Stimulated activated CD8-positive, alpha-beta memory T cell treated with anti-CD3 and anti-CD28 coated beads, Interleukin-4, amount 100 ng/mL, for 1 hour (primary cell): ENCODE measurements around the gene CMYA5.
"Not testable (repeated sequence)": the region's sequence is repeated elsewhere in the genome, so short reads cannot be mapped to it uniquely, and the experiment has no call there.

Source experiments
- DNase-seq, 2 donors: peaks; one replicate each; pipeline ENCODE4 v3.0.0-alpha.2; 2020; ENCODE audit warnings: low read depth in 2 of 2, low spot score in 1 of 2

Gene CMYA5

GRCh38 chr5:79702606-79703380 is 13.2 kb downstream of the CMYA5 start:
- peak in 1 of 2 donors; percentile 3 for DNase-seq

- no peak for DNase-seq
These were observed 13.7 kb downstream of the CMYA5 start for GRCh38 chr5:79703381-79703645.

DNA sequence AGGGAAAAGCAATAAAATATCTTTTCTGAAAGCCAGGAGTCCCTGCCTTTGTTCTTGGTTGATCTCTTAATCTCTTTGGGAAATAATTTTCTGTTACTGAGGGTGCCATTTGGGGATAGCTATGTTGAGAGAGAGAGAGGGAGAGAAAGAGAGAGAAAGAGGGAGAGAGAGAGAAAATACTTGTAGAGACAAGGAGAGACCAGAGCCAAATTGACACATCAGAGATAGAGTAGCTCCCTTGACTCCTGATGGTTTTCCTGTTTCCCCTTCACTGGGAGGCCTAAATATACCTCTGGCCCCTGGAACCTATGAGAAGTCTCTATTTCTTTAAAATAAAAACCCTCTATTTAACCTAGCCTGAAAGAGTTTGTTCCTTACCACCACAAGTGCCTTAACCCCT is 14.9 kb downstream of the CMYA5 start:
- no peak for DNase-seq

- DNase-seq, result no peak
These were observed 16.0 kb downstream of the CMYA5 start for GRCh38 chr5:79705632-79706031.

DNA sequence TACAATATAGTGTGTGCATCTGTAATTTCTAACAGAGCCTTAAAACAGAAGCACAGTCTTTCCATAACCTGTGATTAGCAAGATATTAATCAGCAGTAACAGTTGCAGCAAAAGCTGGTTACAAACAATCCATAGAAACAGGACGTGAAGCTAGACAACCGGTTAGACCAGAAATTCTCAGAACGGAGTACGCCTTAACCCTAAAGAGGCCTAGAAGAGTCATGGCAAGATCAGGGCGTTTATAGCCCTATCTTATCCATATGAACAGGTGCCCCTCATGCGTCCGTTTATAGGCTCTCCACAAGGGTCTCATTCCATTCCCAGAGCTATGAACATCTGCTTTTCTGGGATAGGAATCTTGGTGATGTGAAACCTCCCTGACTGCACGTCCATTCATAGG is 16.7 kb downstream of the CMYA5 start:
- DNase-seq, result not testable (repeated sequence)

GRCh38 chr5:79707535-79707934 is 17.9 kb downstream of the CMYA5 start:
- no peak for DNase-seq

- no peak for DNase-seq
These were observed 23.1 kb downstream of the CMYA5 start for GRCh38 chr5:79712741-79713140.

DNA sequence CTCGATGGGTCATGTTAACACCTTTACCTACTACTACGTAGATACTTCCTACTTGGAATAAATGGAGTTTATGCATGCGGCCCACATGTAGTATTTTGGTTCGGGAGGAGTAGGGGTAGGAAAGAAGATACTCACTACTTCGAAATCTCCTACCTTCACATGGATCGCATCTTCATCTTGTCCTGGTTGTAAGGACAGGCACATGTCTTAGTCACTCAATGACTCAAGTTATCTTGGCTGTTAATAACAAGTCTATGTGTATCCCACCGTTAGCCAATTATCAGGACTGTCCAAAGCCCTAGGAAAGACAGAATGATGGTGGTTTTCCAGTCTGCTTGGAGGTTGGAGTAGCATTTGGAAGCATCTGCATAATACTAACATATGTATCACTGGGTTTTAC is 24.1 kb downstream of the CMYA5 start:
- DNase-seq, result no peak

- no peak for DNase-seq
These were observed 27.2 kb downstream of the CMYA5 start for GRCh38 chr5:79716839-79717238.

DNA sequence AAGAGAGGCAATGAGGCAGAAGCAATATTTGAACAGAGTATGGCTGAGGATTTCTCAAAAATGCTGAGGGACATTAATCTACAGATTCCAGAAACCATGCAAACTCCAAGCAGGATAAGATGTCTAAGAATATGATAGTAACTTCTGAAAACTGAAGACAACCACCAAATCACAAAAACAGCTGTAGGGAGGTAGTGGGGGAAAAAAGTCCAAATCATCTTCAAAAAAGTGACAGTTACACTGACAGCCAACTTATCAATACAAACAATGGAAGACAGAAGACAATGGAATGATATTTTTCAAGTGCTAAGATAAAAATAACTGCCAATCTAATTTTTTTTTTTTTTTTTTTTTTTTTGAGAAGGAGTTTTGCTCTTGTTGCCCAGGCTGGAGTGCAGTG is 30.5 kb downstream of the CMYA5 start:
- DNase-seq, result no peak

GRCh38 chr5:79727451-79728355 is 38.1 kb downstream of the CMYA5 start:
- DNase-seq, result no peak

DNA sequence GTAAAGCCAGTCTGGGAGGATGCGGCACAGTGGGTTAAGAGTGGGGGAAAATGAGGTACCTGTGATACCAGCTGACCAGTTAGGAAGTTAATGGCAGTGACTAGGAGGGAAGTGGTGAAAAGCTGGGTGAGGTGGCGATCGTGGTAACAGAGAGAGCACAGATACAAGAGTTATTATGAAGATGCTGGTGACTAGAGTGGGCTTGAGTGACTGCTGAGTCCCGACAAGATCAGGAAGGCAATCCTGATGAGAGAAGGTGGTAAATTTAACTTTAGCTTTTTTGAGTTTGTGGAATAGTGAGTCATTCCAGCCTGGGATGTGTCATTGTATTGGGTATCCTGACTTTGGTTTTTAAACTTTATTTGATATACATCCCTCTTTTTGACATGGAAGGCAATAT is 38.8 kb downstream of the CMYA5 start:
- DNase-seq, result no peak

DNA sequence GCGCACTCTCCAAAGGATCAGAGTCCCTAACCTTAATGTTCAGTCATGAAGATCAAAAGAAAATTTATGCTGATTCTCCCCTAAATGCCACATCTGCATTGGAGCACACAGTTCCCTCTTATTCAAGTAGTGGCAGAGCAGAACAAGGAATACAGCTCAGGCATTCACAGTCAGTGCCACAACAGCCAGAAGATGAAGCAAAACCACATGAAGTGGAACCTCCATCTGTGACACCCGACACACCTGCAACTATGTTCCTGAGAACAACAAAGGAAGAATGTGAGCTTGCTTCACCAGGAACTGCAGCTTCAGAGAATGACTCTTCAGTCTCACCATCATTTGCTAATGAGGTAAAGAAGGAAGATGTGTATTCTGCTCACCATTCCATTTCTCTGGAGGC is 40.0 kb downstream of the CMYA5 start:
- no peak for DNase-seq

DNA sequence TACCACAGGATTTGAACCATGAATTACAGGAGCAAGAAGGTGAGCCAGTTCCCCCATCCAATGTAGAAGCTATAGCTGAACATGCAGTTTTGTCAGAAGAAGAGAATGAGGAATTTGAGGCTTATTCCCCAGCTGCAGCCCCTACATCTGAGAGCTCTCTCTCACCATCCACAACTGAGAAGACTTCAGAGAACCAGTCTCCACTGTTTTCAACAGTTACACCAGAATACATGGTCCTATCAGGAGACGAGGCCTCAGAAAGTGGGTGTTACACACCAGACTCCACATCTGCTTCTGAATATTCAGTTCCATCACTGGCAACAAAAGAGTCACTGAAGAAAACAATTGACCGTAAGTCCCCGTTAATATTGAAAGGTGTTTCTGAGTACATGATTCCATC is 40.9 kb downstream of the CMYA5 start:
- DNase-seq, result no peak

- DNase-seq, result no peak
These were observed 42.1 kb downstream of the CMYA5 start for GRCh38 chr5:79731775-79732174.

- DNase-seq, result no peak
These were observed 47.2 kb downstream of the CMYA5 start for GRCh38 chr5:79736528-79737514.

GRCh38 chr5:79738349-79738748 is 48.7 kb downstream of the CMYA5 start:
- no peak for DNase-seq

DNA sequence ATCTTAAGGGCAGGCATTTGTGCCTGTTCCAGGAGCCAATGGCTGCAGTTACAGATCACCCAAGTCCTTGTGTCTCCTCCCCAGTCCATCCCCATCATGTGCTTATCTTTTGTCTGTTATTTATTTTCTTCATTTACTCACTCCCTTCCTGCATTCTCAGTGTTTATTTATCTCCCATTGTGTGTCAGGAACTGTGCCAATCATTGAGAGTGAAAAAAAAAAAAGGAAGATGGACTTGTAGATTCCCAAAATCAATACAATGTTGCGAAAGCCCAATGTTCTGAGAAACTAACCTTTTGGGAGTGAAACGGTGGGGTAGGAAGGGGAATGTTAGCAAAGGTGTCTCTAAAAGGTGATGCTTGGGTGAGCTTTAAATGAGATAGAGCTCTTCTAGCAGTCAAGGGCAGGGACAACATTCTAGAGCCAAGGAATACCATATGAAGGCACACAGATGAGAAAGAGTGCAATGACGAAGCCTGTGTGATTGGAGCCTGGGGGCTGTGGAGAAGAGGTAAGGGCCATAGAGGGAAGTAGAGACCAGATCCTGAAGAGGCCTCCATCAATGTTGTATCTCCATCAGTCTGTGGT is 53.0 kb downstream of the CMYA5 start:
- DNase-seq, result no peak

DNA sequence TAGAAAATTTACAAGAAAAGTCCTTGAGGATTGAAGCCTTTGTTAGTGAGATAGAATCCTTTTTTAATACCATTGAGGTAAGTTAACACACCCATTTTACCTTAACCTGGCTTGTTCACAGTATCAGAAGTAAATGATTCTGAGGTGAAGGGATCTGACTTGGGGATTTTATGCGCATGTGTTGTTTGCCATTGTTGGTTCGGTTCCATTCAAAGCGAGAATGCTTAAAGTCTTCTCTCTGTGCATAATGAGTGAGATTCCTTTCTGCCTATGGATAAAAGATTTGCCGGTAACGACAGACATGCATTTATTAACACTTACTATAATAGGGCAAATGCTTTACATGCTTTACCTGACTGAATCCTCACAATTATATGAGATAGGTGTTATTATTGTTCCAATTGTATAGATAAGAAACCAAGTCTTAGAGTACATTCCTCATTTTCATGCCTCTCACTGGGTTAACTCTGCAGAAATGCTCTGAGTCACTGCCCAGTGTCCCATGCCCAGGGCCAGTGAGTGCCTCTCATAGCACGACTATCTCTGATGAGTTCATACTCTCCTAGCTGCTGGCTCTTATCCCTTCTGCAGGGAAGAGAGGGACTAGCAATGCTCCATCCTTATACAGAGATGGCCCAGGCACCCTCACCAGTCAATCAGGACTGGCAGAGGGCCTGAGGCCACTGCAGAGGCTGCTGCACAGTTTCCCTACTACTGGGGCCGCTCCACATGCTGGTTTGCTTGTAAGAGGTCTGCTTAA is 54.4 kb downstream of the CMYA5 start:
- no peak for DNase-seq

DNA sequence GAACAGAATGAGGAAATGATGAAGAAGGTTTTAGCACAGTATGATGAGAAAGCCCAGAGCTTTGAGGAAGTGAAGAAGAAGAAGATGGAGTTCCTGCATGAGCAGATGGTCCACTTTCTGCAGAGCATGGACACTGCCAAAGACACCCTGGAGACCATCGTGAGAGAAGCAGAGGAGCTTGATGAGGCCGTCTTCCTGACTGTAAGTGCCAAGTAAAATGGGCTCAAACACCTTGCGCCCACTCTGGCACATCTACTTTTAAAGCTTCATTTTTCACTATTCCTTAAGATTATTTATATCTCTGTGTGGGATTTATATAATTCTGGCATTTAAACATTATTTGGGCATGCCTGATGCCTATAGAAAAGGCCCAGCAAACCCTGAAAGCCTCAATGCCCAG is 55.6 kb downstream of the CMYA5 start:
- DNase-seq, result no peak
